WTC11 (cell line): ENCODE data around the gene LRFN2.

Experiments used
- CTCF ChIP-seq: fragments of 200-600 bp; IDR thresholded peaks from 2 replicates; pipeline ENCODE4 v1.8.0; 2022; ENCODE audit warnings: antibody characterized with exemption
- ETV6 ChIP-seq: sonication (generic); formaldehyde crosslinking; IDR thresholded peaks from 2 replicates; pipeline ENCODE4 v1.8.1; 2022; ENCODE audit warnings: mild to moderate bottlenecking, missing genetic modification reagents
- FOXJ3 ChIP-seq: sonication (generic); formaldehyde crosslinking; IDR thresholded peaks from 2 replicates; pipeline ENCODE4 v1.9.0; 2021; ENCODE audit warnings: missing genetic modification reagents, mild to moderate bottlenecking, borderline replicate concordance
- FOXK1 ChIP-seq: sonication (generic); formaldehyde crosslinking; IDR thresholded peaks from 2 replicates; pipeline ENCODE4 v1.8.0; 2022; ENCODE audit warnings: mild to moderate bottlenecking, moderate library complexity, missing genetic modification reagents
- MAX ChIP-seq: sonication (generic); formaldehyde crosslinking; IDR thresholded peaks from 2 replicates; pipeline ENCODE4 v1.8.0; 2022; ENCODE audit warnings: mild to moderate bottlenecking, missing genetic modification reagents
- NFYB ChIP-seq: sonication (generic); formaldehyde crosslinking; conservative IDR thresholded peaks from 2 replicates; pipeline ENCODE4 v1.8.0; 2022; ENCODE audit warnings: low read depth, missing genetic modification reagents
- NR3C1 ChIP-seq: sonication (generic); formaldehyde crosslinking; conservative IDR thresholded peaks from 2 replicates; pipeline ENCODE4 v1.8.1; 2023; ENCODE audit warnings: low read depth, mild to moderate bottlenecking, missing genetic modification reagents
- SP1 ChIP-seq: sonication (generic); formaldehyde crosslinking; conservative IDR thresholded peaks from 2 replicates; pipeline ENCODE4 v1.8.1; 2022; ENCODE audit warnings: missing genetic modification reagents
- TP53 ChIP-seq: sonication (generic); formaldehyde crosslinking; IDR thresholded peaks from 2 replicates; pipeline ENCODE4 v1.8.1; 2023; ENCODE audit warnings: mild to moderate bottlenecking, missing genetic modification reagents
- ZNF232 ChIP-seq: sonication (generic); formaldehyde crosslinking; IDR thresholded peaks from 2 replicates; pipeline ENCODE4 v1.8.0; 2022; ENCODE audit warnings: mild to moderate bottlenecking, missing genetic modification reagents
- ZNF263 ChIP-seq: sonication (generic); formaldehyde crosslinking; IDR thresholded peaks from 2 replicates; pipeline ENCODE4 v1.8.1; 2022; ENCODE audit warnings: low read depth, mild to moderate bottlenecking, moderate library complexity, missing genetic modification reagents
- ZSCAN18 ChIP-seq: fragments of 250-450 bp; sonication (Bioruptor Pico); IDR thresholded peaks from 2 replicates; pipeline ENCODE4 v2.1.2; 2022; ENCODE audit warnings: mild to moderate bottlenecking, moderate library complexity

GRCh38 chr6:40426346-40427066 lies 160.7 kb downstream of the LRFN2 start:
- TF ChIP-seq CTCF (no peak), ZSCAN18 (no peak), ZNF263 (CRISPR knock-in tag) (no peak), NFYB (no peak), FOXK1 (CRISPR knock-in tag) (no peak), FOXJ3 (CRISPR knock-in tag) (no peak), ETV6 (CRISPR knock-in tag) (no peak), ZNF232 (CRISPR knock-in tag) (no peak), MAX (CRISPR knock-in tag) (no peak), TP53 (CRISPR knock-in tag) (no peak), NR3C1 (CRISPR knock-in tag) (no peak), SP1 (CRISPR knock-in tag) (no peak)
